HG03045 (cell line): ENCODE results near the gene NOB1.
"Not testable (repeated sequence)": the region's sequence is repeated elsewhere in the genome, so short reads cannot be mapped to it uniquely, and the experiment has no call there.

Experiments
- ATAC-seq: cut with Tn5 transposase; IDR thresholded peaks from one replicate; pipeline ENCODE4 v1.9.1; 2021; ENCODE audit warnings: mild to moderate bottlenecking, moderate library complexity; ENCODE audit not compliant: unreplicated experiment

Gene NOB1

DNA sequence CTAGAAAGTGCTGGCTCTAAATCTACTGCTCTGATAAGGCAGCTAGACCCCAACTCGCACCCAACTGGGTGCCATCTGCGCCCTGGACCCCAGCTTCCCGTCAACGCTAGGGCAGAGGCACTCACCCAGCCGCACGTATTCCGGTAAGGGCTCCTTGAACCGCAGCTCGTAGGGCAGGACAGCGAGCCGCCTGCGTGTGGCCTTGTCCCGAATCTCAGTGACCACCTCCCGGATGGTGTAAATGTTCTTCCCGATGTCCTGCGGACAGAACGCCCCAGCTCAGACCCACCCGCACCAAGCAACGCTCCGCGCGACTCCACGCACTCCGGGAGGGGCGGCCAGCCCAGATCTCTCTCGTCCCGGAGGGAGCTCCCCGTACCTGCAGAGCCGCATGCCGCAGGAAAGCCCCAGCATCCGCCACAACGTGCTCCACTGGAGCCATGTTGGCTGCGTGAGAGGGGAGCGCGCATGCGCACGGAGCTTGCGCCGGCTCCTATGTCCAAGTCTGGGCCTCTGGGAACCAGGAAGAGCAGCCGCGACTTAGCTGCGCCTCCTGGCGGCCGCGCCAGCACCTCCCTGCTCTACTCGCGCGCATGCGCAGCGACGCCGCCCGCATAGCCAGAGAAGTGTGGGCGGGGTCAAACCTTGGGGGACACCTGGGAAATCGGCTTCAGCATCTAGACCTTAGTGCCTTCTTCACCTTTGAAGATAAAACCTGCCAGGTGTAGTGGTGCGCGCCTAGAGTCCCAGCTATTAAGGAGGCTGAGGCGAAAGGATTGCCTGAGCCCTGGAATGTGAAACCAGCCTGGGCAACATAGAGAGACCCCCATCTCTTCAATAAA lies at the start of gene NOB1:
TSS of gene NOB1 (minus strand) at position 458 of the 842 bp plus-strand sequence. CDS start at position 442, 16 bp downstream.
- peak; percentile 98 for ATAC-seq

- ATAC-seq = no peak
Observed at GRCh38 chr16:69804297-69804696, 49.6 kb upstream of the NOB1 start.

- no peak for ATAC-seq
Observed at GRCh38 chr16:69799611-69800031, 44.9 kb upstream of the NOB1 start.

DNA sequence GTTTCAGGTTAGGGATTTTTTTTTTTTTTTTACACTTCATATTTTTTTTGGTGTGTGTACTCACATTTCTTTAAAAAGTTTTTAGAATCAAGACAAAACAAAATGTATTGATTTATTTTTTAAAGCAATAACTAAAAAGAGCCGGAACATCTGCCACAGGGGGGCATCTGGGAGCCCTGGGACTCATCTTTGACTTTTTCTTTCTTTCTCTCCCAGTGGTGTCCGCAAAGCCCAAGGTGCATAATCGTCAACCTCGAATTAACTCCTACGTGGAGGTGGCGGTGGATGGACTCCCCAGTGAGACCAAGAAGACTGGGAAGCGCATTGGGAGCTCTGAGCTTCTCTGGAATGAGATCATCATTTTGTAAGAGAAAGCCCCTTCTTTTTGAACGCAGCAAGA lies 43.7 kb upstream of the NOB1 start:
- no peak for ATAC-seq

DNA sequence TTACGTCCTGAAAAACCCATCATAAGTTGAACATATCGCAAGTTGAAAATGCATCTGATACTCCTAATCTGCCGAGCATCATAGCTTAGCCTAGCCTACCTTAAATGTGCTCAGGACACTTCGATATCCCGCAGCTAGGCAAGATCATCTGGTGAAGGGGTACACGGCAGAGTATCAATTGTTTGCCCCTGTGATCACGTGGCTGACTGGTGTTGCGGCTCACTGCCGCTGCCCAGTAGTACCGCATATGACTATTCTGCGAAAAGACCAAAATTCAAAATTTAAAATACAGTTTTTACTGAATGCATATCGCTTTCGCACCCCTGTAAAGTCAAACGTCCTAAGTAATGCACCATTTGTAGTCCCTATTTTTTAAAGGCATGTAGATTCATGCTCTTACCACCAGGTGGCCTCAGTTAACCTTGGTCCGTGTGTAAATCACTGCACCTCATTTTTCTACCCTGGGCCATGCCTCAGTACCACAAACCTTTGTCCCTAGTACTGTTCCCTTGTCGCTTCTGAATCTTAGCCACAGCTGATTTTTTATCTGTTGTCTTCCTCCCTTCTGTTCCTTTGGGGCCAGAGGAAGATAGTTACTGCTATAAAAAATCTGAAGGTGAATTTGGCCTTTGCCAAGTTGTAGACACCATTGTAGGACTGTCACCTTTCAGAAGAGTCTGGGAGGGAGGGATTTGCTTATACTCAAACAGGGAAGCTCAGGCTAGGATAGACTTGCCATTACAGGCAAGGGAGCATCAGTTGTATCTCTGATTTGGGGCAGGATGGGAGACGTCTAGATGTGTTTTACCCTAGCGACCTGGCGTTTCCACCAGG lies 41.8 kb upstream of the NOB1 start:
- ATAC-seq = no peak

- ATAC-seq = no peak
Observed at GRCh38 chr16:69794486-69794885, 39.8 kb upstream of the NOB1 start.

DNA sequence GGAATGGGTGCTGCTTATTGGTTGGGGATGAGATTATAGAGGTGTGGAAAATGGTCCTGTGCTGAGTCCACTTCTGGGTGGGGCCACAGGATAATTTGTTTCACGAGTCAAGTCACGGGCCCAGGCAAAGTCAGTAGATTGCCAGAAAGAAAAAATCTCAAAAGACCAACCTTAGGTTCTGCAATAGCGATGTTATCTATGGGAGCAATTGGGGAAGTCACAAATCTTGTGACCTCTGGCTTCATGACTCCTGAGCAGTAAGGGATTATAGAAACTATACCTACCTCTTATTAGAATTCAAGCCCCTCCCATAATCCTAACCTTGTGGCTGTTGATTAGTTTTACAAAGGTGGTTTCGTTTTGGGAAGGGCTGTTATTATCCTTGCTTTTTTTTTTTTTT lies 38.8 kb upstream of the NOB1 start:
- ATAC-seq = no peak

DNA sequence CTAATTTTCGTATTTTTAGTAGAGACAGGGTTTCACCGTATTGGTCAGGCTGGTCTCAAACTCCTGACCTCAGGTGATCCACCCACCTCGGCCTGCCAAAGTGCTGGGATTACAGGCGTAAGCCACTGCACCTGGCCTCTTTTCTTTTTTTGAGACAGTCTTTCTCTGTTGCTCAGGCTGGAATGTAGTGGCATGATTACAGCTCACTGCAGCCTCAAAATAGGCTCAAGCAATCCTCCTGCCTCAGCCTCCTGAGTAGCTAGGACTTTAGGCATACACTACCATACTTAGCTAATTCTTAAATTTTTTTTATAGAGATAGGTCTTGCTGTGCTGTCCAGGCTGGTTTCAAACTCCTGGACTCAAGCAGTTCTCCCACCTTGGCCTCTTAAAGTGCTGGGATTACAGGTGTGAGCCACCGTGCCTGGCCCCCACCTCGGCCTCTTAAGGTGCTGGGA lies 36.7 kb upstream of the NOB1 start:
- not testable (repeated sequence) for ATAC-seq

GRCh38 chr16:69787883-69788282 lies 33.2 kb upstream of the NOB1 start:
- ATAC-seq = no peak

GRCh38 chr16:69784586-69784985 lies 29.9 kb upstream of the NOB1 start:
- no peak for ATAC-seq

DNA sequence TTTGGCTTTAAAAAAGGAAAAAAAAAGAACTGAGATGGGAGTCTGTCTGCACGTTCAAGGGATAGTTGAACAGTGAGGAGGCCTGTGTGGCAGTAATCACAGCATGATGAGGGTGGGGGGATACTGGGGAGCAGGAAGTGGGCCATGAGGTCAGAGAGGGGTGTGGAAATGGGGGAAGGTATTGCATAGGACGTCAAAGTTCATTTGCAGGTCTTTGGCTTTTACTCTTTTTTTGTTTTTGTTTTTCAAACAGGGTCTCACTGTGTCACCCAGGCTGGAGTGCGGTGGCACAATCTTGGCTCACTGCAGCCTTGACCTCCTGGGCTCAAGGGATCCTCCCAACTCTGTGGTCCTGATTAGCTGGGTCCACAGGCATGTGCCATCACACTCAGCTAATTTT lies 26.4 kb upstream of the NOB1 start:
- ATAC-seq = no peak

DNA sequence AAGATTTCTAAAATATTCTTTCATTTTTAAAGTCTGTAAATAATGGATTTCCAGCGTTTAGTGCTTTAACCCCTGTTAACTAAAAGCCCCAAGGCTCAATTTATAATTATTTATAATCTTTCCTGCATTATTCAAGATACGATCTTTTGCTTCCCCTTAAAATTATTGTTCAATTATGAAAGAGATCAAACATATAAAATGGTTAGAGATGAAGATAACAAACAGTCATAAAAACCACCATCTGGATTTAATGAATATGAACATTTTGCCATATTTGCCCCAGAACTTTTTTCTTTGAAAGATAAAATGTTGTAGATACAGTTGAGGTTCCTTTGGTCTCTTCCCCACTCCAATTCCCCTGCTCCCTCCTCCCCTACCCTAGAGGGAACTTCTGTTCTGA lies 25.0 kb upstream of the NOB1 start:
- ATAC-seq = no peak

- no peak for ATAC-seq
Observed at GRCh38 chr16:69775563-69775962, 20.8 kb upstream of the NOB1 start.

DNA sequence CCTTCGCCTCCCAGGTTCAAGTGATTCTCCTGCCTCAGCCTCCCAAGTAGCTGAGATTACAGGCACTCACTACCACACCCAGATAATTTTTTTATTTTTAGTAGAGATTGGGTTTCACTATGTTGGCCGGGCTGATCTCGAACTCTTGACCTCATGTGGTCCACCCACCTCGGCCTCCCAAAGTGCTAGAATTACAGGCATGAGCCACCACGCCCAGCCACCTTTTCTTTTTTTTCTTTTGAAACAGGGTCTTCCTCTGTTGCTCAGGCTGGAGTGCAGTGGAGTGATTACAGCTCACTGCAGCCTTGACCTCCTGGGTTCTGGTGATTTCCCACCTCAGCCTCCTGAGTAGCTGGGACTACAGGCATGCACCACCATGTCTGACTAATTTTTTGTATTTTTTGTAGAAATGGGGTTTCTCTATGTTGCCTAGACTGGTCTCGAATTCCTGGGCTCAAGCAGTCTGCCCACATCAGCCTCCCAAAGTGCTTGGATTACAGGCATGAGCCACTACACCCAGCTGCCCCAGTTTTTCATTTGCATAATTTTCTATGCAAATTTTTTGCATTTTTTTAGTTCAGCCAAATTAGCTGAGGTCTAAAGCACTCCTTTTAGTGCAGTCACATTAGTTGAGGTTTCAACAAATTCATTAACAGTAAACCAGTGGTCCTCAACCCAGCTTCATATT lies 18.7 kb upstream of the NOB1 start:
- peak; percentile 55 for ATAC-seq

DNA sequence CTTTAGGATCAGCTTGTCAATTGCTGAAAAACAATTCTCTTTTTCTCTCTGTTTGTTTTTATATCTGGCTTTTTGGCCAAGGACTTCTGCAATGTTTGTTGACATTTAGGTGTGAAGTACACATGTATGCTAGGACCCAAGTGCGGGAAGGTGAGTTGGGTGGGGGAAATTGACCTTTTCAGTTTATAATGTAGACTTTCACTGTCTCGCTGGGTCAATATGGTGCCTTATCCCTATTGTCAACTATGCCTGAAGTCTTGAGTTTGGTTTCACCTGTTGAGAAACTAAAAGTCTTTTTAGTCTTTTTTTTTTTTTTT lies 16.9 kb upstream of the NOB1 start:
- no peak for ATAC-seq

GRCh38 chr16:69769404-69769803 lies 14.7 kb upstream of the NOB1 start:
- ATAC-seq = no peak

DNA sequence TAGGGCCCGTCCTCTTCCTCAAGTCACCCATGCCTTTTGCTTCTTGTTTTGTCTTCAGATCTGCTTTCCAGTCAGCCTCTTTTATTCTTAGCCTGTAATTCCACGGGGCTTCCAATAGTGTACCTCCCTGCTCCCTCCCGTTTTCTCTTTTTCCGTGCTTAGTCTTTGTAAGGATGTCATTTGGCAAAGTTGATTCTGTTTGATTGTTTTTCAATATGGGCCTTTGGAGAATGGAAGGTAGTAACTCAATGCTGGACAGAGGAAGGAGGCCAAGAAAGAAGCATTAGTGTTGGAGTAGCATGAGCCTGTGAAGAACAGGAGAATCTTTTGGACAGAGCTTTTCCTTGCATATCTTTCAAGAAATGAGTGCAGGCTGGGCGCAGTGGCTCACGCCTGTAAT lies 13.9 kb upstream of the NOB1 start:
- ATAC-seq = no peak

GRCh38 chr16:69767459-69768229 lies 12.9 kb upstream of the NOB1 start:
- ATAC-seq = no peak

GRCh38 chr16:69763599-69763942 lies 8.8 kb upstream of the NOB1 start:
- ATAC-seq = no peak

GRCh38 chr16:69762814-69763598 lies 8.3 kb upstream of the NOB1 start:
- ATAC-seq = peak; percentile 17
